K562 (cell line): ENCODE measurements around the gene BACH1. TPM values are rescaled to one million over a fixed set of nuclear protein-coding genes. Genes with fewer than 3 reads are reported as not detected.

Experiments used
- ATAC-seq: fragments of 200-7000 bp; cut with Tn5 transposase; 3 replicates; pipeline ENCODE4 v1.9.1; 2020; ENCODE audit warnings: moderate library complexity
- BruUV-seq: library from RNA; stranded (reverse); fragments of 400-500 nt; replicated peaks from 2 replicates; lab custom pipeline; 2021; lab: Mats Ljungman, UMichigan
- CTCF ChIA-PET: fragments of 300-600 bp; formaldehyde crosslinking; extraction: SDS; loops from one replicate; lab custom pipeline; 2021; ENCODE audit warnings: low intra/inter-chr PET ratio; lab: Yijun Ruan, JAX
- POLR2A ChIA-PET: fragments of 300-600, 350-650 bp; sonication (Branson Sonifier 250); formaldehyde crosslinking; extraction: SDS; loops from one replicate; lab custom pipeline; 2021; ENCODE audit warnings: antibody characterized with exemption, inconsistent platforms; lab: Yijun Ruan, JAX
- DNase-seq, 4 experiments: peaks; one replicate each; pipeline versions ENCODE4 v3.0.0 to v3.0.0-alpha.2; 2011 to 2018; ENCODE audit warnings: low spot score in 3 of 4, mixed read lengths in 3 of 4; ENCODE audit errors: extremely low read depth in 1 of 4
- FAIRE-seq: peaks from 2 replicates; lab custom pipeline; 2011; peaks lifted over from hg19 to GRCh38; lab: Jason Lieb, UNC
- H2AFZ ChIP-seq: 2 replicates; pipeline ENCODE4 v1.6.0; 2011; ENCODE audit warnings: low read depth, low read length, control low read depth, inconsistent platforms
- H3K27ac ChIP-seq: fragments of 200-600 bp; 3 replicates; pipeline ENCODE4 v1.8.0; 2011; ENCODE audit warnings: low read depth, mild to moderate bottlenecking, control low read depth, inconsistent platforms, low read length, moderate library complexity, mixed read lengths; ENCODE audit errors: extremely low read depth
- H3K27me3 ChIP-seq, 2 experiments: fragments of 300-600 bp in 1 of 2; 2 replicates in 1 of 2; 3 replicates in 1 of 2; pipeline versions ENCODE4 v1.6.0 to v1.8.0; 2011; ENCODE audit warnings: inconsistent platforms in 2 of 2, low read length in 2 of 2, mild to moderate bottlenecking in 1 of 2, mixed read lengths in 1 of 2, moderate library complexity in 1 of 2; ENCODE audit not compliant: control insufficient read depth in 2 of 2, insufficient read depth in 2 of 2
- H3K36me3 ChIP-seq: fragments of 300-600 bp; 3 replicates; pipeline ENCODE4 v1.8.0; 2011; ENCODE audit warnings: mild to moderate bottlenecking, low read length, inconsistent platforms; ENCODE audit not compliant: control insufficient read depth, insufficient read depth
- H3K4me1 ChIP-seq, 2 experiments: fragments of 200-600 bp in 1 of 2; replicated peaks in 1 of 2; 2 replicates in 1 of 2; 3 replicates in 1 of 2; pipeline versions ENCODE4 v1.5.1 to v1.8.0; 2011; ENCODE audit warnings: inconsistent platforms in 2 of 2, low read length in 2 of 2, mild to moderate bottlenecking in 1 of 2, mixed read lengths in 1 of 2, moderate library complexity in 1 of 2; ENCODE audit not compliant: control insufficient read depth in 2 of 2, insufficient read depth in 2 of 2
- H3K4me2 ChIP-seq: 2 replicates; pipeline ENCODE4 v1.6.1; 2011; ENCODE audit warnings: low read length, control low read depth, inconsistent platforms, mixed read lengths; ENCODE audit not compliant: insufficient read depth
- H3K4me3 ChIP-seq: fragments of 200-600 bp; sonication (generic), shearing (Covaris generic); 2 replicates; pipeline ENCODE4 v1.5.1; 2016; ENCODE audit warnings: control low read depth, inconsistent platforms
- H3K79me2 ChIP-seq: fragments of 200-600 bp; 3 replicates; pipeline ENCODE4 v1.8.0; 2011; ENCODE audit warnings: low read length, inconsistent platforms; ENCODE audit not compliant: control insufficient read depth, insufficient read depth
- H3K9ac ChIP-seq, 2 experiments: 2 replicates each; pipeline versions ENCODE4 v1.6.0 to v1.6.1; 2011; ENCODE audit warnings: low read depth in 2 of 2, low read length in 2 of 2, control low read depth in 1 of 2, inconsistent platforms in 1 of 2, mild to moderate bottlenecking in 1 of 2, mixed read lengths in 1 of 2; ENCODE audit not compliant: insufficient read depth in 1 of 2
- H3K9me1 ChIP-seq: one replicate; pipeline ENCODE4 v1.6.0; 2011; ENCODE audit warnings: inconsistent platforms, mild to moderate bottlenecking, low read length, moderate library complexity; ENCODE audit not compliant: control insufficient read depth, insufficient read depth
- H3K9me3 ChIP-seq: replicated peaks from 2 replicates; pipeline ENCODE4 v1.5.1; 2011; ENCODE audit warnings: low read depth, low read length, inconsistent platforms; ENCODE audit not compliant: control insufficient read depth, insufficient read depth
- H4K20me1 ChIP-seq: replicated peaks from 2 replicates; pipeline ENCODE4 v1.6.1; 2011; ENCODE audit warnings: low read length, inconsistent platforms, mixed read lengths; ENCODE audit not compliant: control insufficient read depth, insufficient read depth
- ASH1L ChIP-seq: fragments of 450-650 bp; IDR thresholded peaks from 2 replicates; pipeline ENCODE4 v1.6.1; 2018; ENCODE audit warnings: borderline replicate concordance, mild to moderate bottlenecking, low read depth; ENCODE audit not compliant: partially characterized antibody
- KAT7 ChIP-seq: sonication (generic); formaldehyde crosslinking; IDR thresholded peaks from 2 replicates; pipeline ENCODE4 v1.8.0; 2022; ENCODE audit warnings: missing genetic modification reagents, mild to moderate bottlenecking, borderline replicate concordance
- MEF2A ChIP-seq: IDR thresholded peaks from 2 replicates; pipeline ENCODE4 v1.6.1; 2011; ENCODE audit warnings: low read depth, mild to moderate bottlenecking, low read length, moderate library complexity; ENCODE audit not compliant: control insufficient read depth
- MTA2 ChIP-seq: fragments of 450-650 bp; IDR thresholded peaks from 2 replicates; pipeline ENCODE4 v1.6.1; 2016; ENCODE audit warnings: low read depth
- NFE2 ChIP-seq: IDR thresholded peaks from 2 replicates; pipeline ENCODE4 v1.6.1; 2014; ENCODE audit warnings: antibody characterized with exemption, low read depth
- PTRF ChIP-seq: fragments of 450-650 bp; IDR thresholded peaks from 2 replicates; pipeline ENCODE4 v1.6.1; 2016; ENCODE audit warnings: mild to moderate bottlenecking, missing genetic modification characterization, missing compliant biosample characterization
- TARDBP ChIP-seq: fragments of 450-650 bp; IDR thresholded peaks from 2 replicates; pipeline ENCODE4 v1.6.1; 2016
- ZBTB40 ChIP-seq, 2 experiments: fragments of 450-650 bp in 1 of 2; sonication (generic) in 1 of 2; formaldehyde crosslinking in 1 of 2; IDR thresholded peaks; 2 replicates each; pipeline versions ENCODE4 v1.7.1 to v1.9.0; 2016 to 2022; ENCODE audit warnings: inconsistent platforms in 1 of 2, mild to moderate bottlenecking in 1 of 2, missing genetic modification reagents in 1 of 2
- ZEB2 ChIP-seq: fragments of 450-650 bp; IDR thresholded peaks from 2 replicates; pipeline ENCODE4 v1.6.1; 2016
- ZNF23 ChIP-seq: fragments of 250-450 bp; sonication (Bioruptor Pico); IDR thresholded peaks from 2 replicates; pipeline ENCODE4 v1.4.0; 2020; ENCODE audit warnings: mild to moderate bottlenecking
- ZNF445 ChIP-seq: fragments of 250-450 bp; sonication (Bioruptor Pico); IDR thresholded peaks from 2 replicates; pipeline ENCODE4 v1.4.0; 2020; ENCODE audit warnings: low read depth, mild to moderate bottlenecking, moderate library complexity
- WGBS: fragments of 100-300 bp; shearing (Covaris generic); methylation state at CpG from one replicate; pipeline ENCODE4 v1.1.6; 2016; ENCODE audit warnings: low coverage, mixed read lengths; ENCODE audit not compliant: insufficient coverage; ENCODE audit errors: missing lambda C conversion rate; 5-methylcytosine and 5-hydroxymethylcytosine counted together
- in situ Hi-C: fragments of 300-500 bp; cut with MboI; formaldehyde crosslinking; loops from 4 replicates; pipeline ENCODE4 v1.15.0; 2018; ENCODE audit warnings: inconsistent platforms, mixed read lengths
- intact Hi-C: fragments of 100-400 bp; cut with micrococcal nuclease; formaldehyde crosslinking; loops from 2 replicates; pipeline ENCODE4 v1.14.2; 2022
- polyA plus RNA-seq, 8 experiments: library from polyadenylated mRNA; depleted of rRNA in 4 of 8; stranded (reverse) in 5 of 8; unstranded in 3 of 8; fragments of >200 nt; fragmentation: Nextera tagmentation in 2 of 8; fragmentation: Illumina TruSeq in 1 of 8; extraction: Ambion mirVana in 2 of 8; extraction: Trizol in 1 of 8; gene quantifications; 2 replicates each; pipeline versions ENCODE4 v1.2.1 to v1.2.3, GENCODE V29; 2011 to 2014; ENCODE audit warnings: inconsistent platforms in 1 of 8, missing spikeins in 1 of 8
- total RNA-seq, 7 experiments: library from RNA; depleted of rRNA in 6 of 7; stranded (reverse); fragments of >200 nt in 6 of 7; fragmentation: Illumina TruSeq in 2 of 7; extraction: Trizol in 2 of 7; gene quantifications; 2 replicates each; pipeline versions ENCODE4 v1.2.1 to v1.2.3, GENCODE V29; 2011 to 2021; ENCODE audit warnings: low replicate concordance in 1 of 7

The BACH1 gene
- total and polyA plus RNA-seq, 9 of the 15 experiments (the other 6 are each of a cell fraction or from before 2014, with no cell fraction given) = 10.6 to 58.5 (median 28.6) TPM

DNA sequence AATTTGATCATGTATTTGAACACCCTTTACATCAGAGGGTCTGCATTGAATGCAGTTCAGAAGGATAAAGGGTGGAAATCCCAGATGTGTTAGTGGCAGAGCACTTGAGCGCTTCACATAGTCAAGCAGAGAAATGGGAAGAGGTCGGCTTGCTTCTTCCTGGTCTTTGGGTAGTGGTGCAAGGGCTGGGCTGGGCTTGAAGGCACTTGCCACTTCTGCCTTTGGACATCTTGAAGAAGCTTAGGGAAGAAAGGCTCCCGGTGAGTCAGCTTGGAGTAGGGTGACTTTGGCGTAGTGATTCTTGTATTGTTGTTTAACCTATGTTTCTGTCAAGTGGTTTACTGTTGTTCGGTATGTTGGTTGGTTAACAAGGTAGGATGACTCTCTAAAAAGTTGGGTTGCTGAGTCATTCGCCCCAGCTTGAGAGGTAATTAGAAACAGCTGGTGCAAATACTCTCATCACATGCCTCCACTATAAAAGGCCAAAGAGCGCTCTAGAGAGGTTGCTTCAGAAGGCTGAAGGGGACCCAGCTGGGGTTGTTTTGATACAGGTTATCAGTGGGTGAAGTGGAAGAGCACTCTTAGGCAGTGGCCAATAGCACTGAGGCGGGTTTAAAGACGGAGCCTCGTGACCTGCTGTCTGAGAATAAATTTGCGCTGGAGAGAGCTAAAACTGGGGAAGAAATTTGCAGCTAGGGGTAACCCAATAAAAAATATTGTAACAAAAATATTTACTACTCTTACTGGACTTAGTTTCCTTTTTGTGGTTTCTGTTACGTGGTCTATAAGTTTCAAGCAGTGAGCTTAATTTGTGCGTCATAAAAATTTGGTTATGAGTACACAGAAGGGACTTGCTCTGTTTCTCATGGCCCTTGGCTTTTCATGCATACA is 1.4 kb downstream of the BACH1 start (continued):
- no peak for TF ChIP-seq ASH1L
- no peak for TF ChIP-seq MEF2A
- peak; percentile 99 for TF ChIP-seq NFE2
- peak; percentile 74; the same call in 1 of the 2 replicates for TF ChIP-seq ZEB2
- TF ChIP-seq PTRF (tag) = no peak
- no peak for TF ChIP-seq ZNF23
- TF ChIP-seq ZNF445 (CRISPR knock-in tag) = no peak
- TF ChIP-seq MTA2 = peak; percentile 32; the same call in 1 of the 2 replicates
- TF ChIP-seq, all 486 proteins: peak for 116

GRCh38 chr21:29300807-29301138 is 2.1 kb downstream of the BACH1 start:
- peaks cover 11% of the 10 kb centered on the region; the same call in 2 of the 3 replicates for H3K36me3 ChIP-seq
- no peaks in the 10 kb centered on the region for H3K9me3 ChIP-seq
- in situ Hi-C loops = no loop called here
- ChIA-PET CTCF (no interaction called here), POLR2A (interaction anchor here (0.7 to 11.8 kb wide), 10 partner anchors 11 to 390 kb away, joined by 3 to 220 read pairs (median 4); partner anchors contain the start of genes CCT8 and USP16)
- ATAC-seq (no peak), DNase-seq (no peak), FAIRE-seq (no peak)
- peak overlapping the region in 1 of 2 experiments; percentile 98; a peak in 2 of 4 replicates for H3K9ac ChIP-seq
- peak overlapping the region; percentile 98 for H3K27ac ChIP-seq
- H3K79me2 ChIP-seq = peaks cover 67% of the 10 kb centered on the region
- H4K20me1 ChIP-seq = peaks cover 41% of the 10 kb centered on the region
- H3K4me3 ChIP-seq = peak overlapping the region; percentile 74
- peak overlapping the region; percentile 100 for H3K4me2 ChIP-seq
- H3K4me1 ChIP-seq = peaks cover 18 to 49% of the 10 kb centered on the region in 2 experiments
- intact Hi-C loops = loop anchor here (5.0 to 10.0 kb wide), 3 partner anchors 42 to 354 kb away; partner anchors contain the start of gene CCT8
- H3K27me3 ChIP-seq = no peaks in the 10 kb centered on the region
- H3K9me1 ChIP-seq = no peaks in the 10 kb centered on the region
- BruUV-seq = no TSS peak
- 11% methylated on average over 3 of the region's 3 CpGs for WGBS
- no peak overlapping the region for H2AFZ ChIP-seq
- TF ChIP-seq KAT7 (CRISPR knock-in tag) (peak; percentile 75; the same call in 1 of the 2 replicates), ZBTB40 (IDR thresholded peaks at IDR 0.05) (peak; percentile 44; the same call in 1 of the 2 replicates), ZBTB40 (CRISPR knock-in tag; IDR thresholded peaks at IDR 0.05) (no peak), TARDBP (no peak)
